Sigmoid colon (tissue), 7 donors: ENCODE data around the gene SCRN1. TPM values are rescaled to one million over a fixed set of nuclear protein-coding genes. Genes with fewer than 3 reads are reported as not detected.

Experiments used
- DNase-seq: peaks from one replicate; pipeline ENCODE4 v3.0.0-alpha.2; 2019
- H3K27ac ChIP-seq, 4 donors: fragments of 200-600 bp; sonication (generic); one replicate each; pipeline ENCODE4 v1.5.1; 2016 to 2019; ENCODE audit warnings: mild to moderate bottlenecking in 1 of 4
- H3K27me3 ChIP-seq, 3 donors: fragments of 200-600 bp; sonication (generic); one replicate each; pipeline ENCODE4 v1.5.1; 2019; ENCODE audit warnings: mild to moderate bottlenecking in 1 of 3
- H3K36me3 ChIP-seq, 4 donors: fragments of 200-600 bp; sonication (generic); one replicate each; pipeline ENCODE4 v1.5.1; 2016 to 2019
- H3K4me1 ChIP-seq, 4 donors: fragments of 200-600 bp; sonication (generic); one replicate each; pipeline ENCODE4 v1.5.1; 2017 to 2019
- H3K4me3 ChIP-seq, 4 donors: fragments of 200-600 bp; sonication (generic); one replicate each; pipeline ENCODE4 v1.5.1; 2017 to 2019; ENCODE audit warnings: mild to moderate bottlenecking in 2 of 4, moderate library complexity in 1 of 4
- H3K9me3 ChIP-seq, 4 donors: fragments of 200-600 bp in 3 of 4; sonication (generic) in 3 of 4; one replicate each; pipeline versions ENCODE4 v1.5.1 to v1.6.1; 2013 to 2019
- CTCF ChIP-seq, 4 experiments: fragments of 450-650 bp in 3 of 4; fragments of 200-600 bp in 1 of 4; IDR thresholded peaks; one replicate each; pipeline ENCODE4 v1.5.1; 2016 to 2019; ENCODE audit warnings: antibody characterized with exemption in 4 of 4, mild to moderate bottlenecking in 3 of 4, moderate library complexity in 2 of 4
- EP300 ChIP-seq, 4 donors: sonication (generic); formaldehyde crosslinking; IDR thresholded peaks; one replicate each; pipeline ENCODE4 v1.6.1; 2017; ENCODE audit warnings: antibody characterized with exemption in 4 of 4
- POLR2A ChIP-seq, 2 donors: fragments of 450-650 bp; IDR thresholded peaks; one replicate each; pipeline ENCODE4 v1.6.1; 2016; ENCODE audit warnings: antibody characterized with exemption in 2 of 2, mild to moderate bottlenecking in 2 of 2, moderate library complexity in 2 of 2
- POLR2AphosphoS5 ChIP-seq, 4 donors: sonication (generic); formaldehyde crosslinking; IDR thresholded peaks; one replicate each; pipeline ENCODE4 v1.6.1; 2017; ENCODE audit warnings: antibody characterized with exemption in 4 of 4
- WGBS, 2 donors: extraction: QIAGEN DNeasy Blood & Tissue Kit; methylation state at CpG; one replicate each; pipeline ENCODE4 v1.1.7; 2013; 5-methylcytosine and 5-hydroxymethylcytosine counted together
- intact Hi-C: fragments of 100-400 bp; cut with DNase I; formaldehyde crosslinking; loops from one replicate; pipeline ENCODE4 v1.15.1; 2023
- polyA plus RNA-seq, 3 donors: library from polyadenylated mRNA; stranded (reverse); fragments of 200-250 nt; gene quantifications; one replicate each; pipeline ENCODE4 v1.2.3, GENCODE V29; 2013
- total RNA-seq, 4 donors: library from RNA; depleted of rRNA; stranded (reverse); fragments of >200 nt; gene quantifications; one replicate each; pipeline ENCODE4 v1.1.0, GENCODE V29; 2016
- donor health status: healthy with polysubstance abuse.
- donor health status: Bipolar disorder and iron deficiency.
- donor health status: healthy.

Gene SCRN1
- total and polyA plus RNA-seq, 7 donors = 5.1 to 55.0 (median 44.5) TPM

DNA sequence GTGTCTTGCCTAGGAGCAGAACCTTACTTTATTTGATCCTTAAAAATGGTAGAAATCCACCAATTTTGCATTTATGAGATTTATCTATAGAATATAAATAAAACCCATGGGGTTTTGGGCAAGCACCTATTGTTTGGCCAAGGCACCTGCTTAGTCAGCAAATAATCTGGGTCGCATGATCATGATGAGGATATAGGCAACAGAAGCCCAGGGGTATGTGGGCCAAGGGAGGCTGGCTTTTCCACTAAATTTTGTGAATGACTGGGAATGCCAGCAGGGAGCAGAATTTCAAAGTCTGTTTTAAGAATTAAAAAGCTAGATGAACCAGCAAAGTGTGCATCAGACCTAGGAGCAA is 17.3 kb downstream of the SCRN1 start:
- no peak for DNase-seq
- Histone ChIP-seq H3K4me1 (peaks cover 0 to 27% (median 20%) of the 10 kb centered on the region in 4 donors), H3K36me3 (peaks cover 0 to 5% (median 0%) of the 10 kb centered on the region in 4 donors), H3K9me3 (no peaks in the 10 kb centered on the region), H3K27ac (no peak overlapping the region), H3K27me3 (no peaks in the 10 kb centered on the region), H3K4me3 (no peak overlapping the region)
- 97% methylated on average over 1 of the region's 1 CpG for WGBS, 2 donors
- TF ChIP-seq POLR2A (IDR thresholded peaks at IDR 0.05) (no peak), EP300 (IDR thresholded peaks at IDR 0.05) (no peak), CTCF (IDR thresholded peaks at IDR 0.05) (no peak), POLR2AphosphoS5 (IDR thresholded peaks at IDR 0.05) (no peak)
- intact Hi-C loops = no loop called here

GRCh38 chr7:29971566-29972314 is 17.9 kb downstream of the SCRN1 start:
- WGBS, 2 donors = 91 to 94% methylated on average over 5 of the region's 5 CpGs
- Histone ChIP-seq H3K27ac (no peak overlapping the region), H3K27me3 (no peaks in the 10 kb centered on the region), H3K36me3 (peaks cover 0 to 5% (median 0%) of the 10 kb centered on the region in 4 donors), H3K4me3 (no peak overlapping the region), H3K4me1 (peaks cover 0 to 22% (median 16%) of the 10 kb centered on the region in 4 donors), H3K9me3 (no peaks in the 10 kb centered on the region)
- DNase-seq = no peak
- TF ChIP-seq POLR2A (IDR thresholded peaks at IDR 0.05) (no peak), EP300 (IDR thresholded peaks at IDR 0.05) (no peak), CTCF (IDR thresholded peaks at IDR 0.05) (no peak), POLR2AphosphoS5 (IDR thresholded peaks at IDR 0.05) (no peak)
- intact Hi-C loops = no loop called here

GRCh38 chr7:29970158-29970557 is 19.4 kb downstream of the SCRN1 start:
- Histone ChIP-seq H3K4me1 (peaks cover 0 to 6% (median 2%) of the 10 kb centered on the region in 4 donors), H3K9me3 (no peaks in the 10 kb centered on the region), H3K4me3 (no peak overlapping the region), H3K27ac (no peak overlapping the region), H3K36me3 (peaks cover 0 to 5% (median 0%) of the 10 kb centered on the region in 4 donors), H3K27me3 (no peaks in the 10 kb centered on the region)
- intact Hi-C loops = no loop called here
- TF ChIP-seq POLR2A (IDR thresholded peaks at IDR 0.05) (no peak), CTCF (IDR thresholded peaks at IDR 0.05) (no peak), EP300 (IDR thresholded peaks at IDR 0.05) (no peak), POLR2AphosphoS5 (IDR thresholded peaks at IDR 0.05) (no peak)
- DNase-seq = no peak
- 83 to 92% methylated on average over 1 of the region's 1 CpG for WGBS, 2 donors

GRCh38 chr7:29969738-29970137 is 19.9 kb downstream of the SCRN1 start:
- Histone ChIP-seq H3K36me3 (peaks cover 0 to 5% (median 0%) of the 10 kb centered on the region in 4 donors), H3K9me3 (no peaks in the 10 kb centered on the region), H3K4me3 (no peak overlapping the region), H3K27me3 (no peaks in the 10 kb centered on the region), H3K27ac (no peak overlapping the region), H3K4me1 (peaks cover 0 to 6% (median 2%) of the 10 kb centered on the region in 4 donors)
- DNase-seq = no peak
- WGBS, 2 donors = 85 to 89% methylated on average over 2 of the region's 2 CpGs
- intact Hi-C loops = no loop called here
- no peak for TF ChIP-seq POLR2A (IDR thresholded peaks at IDR 0.05)
- TF ChIP-seq EP300 (IDR thresholded peaks at IDR 0.05) = no peak
- no peak for TF ChIP-seq CTCF (IDR thresholded peaks at IDR 0.05)
